ENCODE measurements around the gene CPNE6.
A peak's percentile ranks its signal among the peaks of the same experiment; 100 is the strongest.

Gene CPNE6

DNA sequence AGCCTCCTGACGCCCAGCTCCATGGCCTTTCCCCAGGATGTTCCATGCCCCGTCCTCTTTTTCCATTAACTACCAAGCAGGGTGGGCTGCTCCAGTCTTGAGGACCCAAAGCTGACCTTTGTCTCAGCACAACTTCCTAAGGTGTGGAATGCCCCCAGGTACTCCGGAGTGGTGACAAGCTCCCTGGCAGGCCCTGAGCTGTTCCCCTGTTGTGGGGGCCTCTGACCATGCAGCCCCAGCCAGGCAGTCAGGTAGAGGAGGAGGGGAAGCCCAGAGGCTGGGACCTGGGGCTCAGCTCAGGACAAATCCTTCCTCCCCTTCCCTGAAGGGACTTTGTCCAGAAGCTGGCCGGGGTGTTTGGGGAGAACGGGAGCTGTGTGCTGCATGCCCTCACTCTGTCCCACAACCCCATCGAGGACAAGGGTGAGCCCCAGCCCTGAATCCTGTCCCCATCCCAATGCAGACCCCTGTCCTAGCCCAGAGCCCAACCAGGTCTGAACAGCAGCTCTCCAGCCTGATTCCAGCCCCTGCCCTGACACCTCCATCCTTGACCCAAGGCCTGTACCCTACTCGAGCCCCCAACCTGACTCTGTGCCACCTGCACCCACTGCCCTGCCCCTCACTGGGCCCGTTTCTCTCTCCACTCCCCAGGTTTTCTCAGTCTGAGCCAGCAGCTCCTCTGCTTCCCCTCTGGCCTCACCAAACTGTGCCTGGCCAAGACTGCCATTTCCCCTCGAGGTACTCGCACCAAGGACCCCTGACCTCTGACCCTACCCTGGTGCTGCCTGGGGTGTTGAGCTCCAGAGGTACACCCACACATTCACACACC lies 15.2 kb upstream of the CPNE6 start:
- POLR2A ChIA-PET (ENCODE audit: low non-redundant PET): no interaction called here
- no peak for DNase-seq (ENCODE audit: low spot score)
- CTCF ChIA-PET: interaction anchor here (0.6 to 3.5 kb wide), 3 partner anchors 36 to 231 kb away, joined by 3 to 51 read pairs (median 3); partner anchors contain the start of gene PCK2
- H3K27ac ChIP-seq: no peak overlapping the region
- TF ChIP-seq, protein P1, sequence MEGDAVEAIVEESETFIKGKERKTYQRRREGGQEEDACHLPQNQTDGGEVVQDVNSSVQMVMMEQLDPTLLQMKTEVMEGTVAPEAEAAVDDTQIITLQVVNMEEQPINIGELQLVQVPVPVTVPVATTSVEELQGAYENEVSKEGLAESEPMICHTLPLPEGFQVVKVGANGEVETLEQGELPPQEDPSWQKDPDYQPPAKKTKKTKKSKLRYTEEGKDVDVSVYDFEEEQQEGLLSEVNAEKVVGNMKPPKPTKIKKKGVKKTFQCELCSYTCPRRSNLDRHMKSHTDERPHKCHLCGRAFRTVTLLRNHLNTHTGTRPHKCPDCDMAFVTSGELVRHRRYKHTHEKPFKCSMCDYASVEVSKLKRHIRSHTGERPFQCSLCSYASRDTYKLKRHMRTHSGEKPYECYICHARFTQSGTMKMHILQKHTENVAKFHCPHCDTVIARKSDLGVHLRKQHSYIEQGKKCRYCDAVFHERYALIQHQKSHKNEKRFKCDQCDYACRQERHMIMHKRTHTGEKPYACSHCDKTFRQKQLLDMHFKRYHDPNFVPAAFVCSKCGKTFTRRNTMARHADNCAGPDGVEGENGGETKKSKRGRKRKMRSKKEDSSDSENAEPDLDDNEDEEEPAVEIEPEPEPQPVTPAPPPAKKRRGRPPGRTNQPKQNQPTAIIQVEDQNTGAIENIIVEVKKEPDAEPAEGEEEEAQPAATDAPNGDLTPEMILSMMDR (conservative IDR thresholded peaks at IDR 0.05; ENCODE audit: low read depth): no peak

DNA sequence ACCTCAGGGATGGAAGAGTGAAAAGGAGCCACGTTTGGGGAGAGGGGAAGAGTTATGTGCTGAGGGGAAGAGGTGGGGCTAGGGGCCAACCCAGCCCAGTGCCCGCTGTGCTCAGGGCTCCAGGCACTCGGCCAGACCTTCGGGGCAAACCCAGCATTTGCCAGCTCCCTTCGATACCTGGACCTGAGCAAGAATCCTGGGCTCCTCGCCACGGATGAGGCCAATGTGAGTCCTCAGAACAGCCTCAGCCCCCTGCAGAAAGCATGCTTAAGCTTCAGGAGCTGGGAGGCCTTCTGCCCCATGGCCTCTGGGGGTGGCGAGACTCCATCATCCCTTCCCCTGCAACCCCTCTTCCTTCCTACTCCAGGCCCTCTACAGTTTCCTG lies 14.6 kb upstream of the CPNE6 start:
- POLR2A ChIA-PET (ENCODE audit: low non-redundant PET): no interaction called here
- TF ChIP-seq, protein P1 (conservative IDR thresholded peaks at IDR 0.05; ENCODE audit: low read depth): no peak
- no peak for DNase-seq (ENCODE audit: low spot score)
- no peak overlapping the region for H3K27ac ChIP-seq
- CTCF ChIA-PET: interaction anchor here (2.3 to 3.5 kb wide), 2 partner anchors 36 to 52 kb away, joined by 39 to 51 read pairs; partner anchors contain the start of gene PCK2

DNA sequence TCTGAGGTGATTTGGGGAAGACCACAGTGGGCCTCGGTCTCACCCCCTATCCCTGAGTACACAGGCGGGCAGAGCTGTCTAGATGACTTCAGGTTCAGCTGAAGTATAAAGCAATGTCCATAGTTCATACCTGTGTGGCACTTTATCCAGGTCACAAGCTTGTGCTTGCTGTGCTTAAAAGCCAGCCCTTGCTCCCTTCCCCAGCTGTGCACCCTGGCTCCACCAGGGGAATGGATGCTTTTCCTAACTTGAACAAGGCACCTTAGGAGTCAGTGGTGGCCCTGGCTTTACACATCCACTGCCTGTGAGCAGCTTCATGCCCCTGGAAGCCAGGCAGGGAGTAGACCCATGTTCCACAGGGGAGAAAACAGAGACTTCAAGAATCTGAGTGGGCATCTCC lies 14.1 kb upstream of the CPNE6 start:
- ChIA-PET POLR2A (ENCODE audit: low non-redundant PET) (no interaction called here), CTCF (interaction anchor here (0.5 to 3.5 kb wide), 5 partner anchors 17 to 333 kb away, joined by 3 to 51 read pairs (median 5); partner anchors contain the start of gene PCK2)
- DNase-seq (ENCODE audit: low spot score): no peak
- no peak overlapping the region for H3K27ac ChIP-seq
- TF ChIP-seq, protein P1 (conservative IDR thresholded peaks at IDR 0.05; ENCODE audit: low read depth): no peak

DNA sequence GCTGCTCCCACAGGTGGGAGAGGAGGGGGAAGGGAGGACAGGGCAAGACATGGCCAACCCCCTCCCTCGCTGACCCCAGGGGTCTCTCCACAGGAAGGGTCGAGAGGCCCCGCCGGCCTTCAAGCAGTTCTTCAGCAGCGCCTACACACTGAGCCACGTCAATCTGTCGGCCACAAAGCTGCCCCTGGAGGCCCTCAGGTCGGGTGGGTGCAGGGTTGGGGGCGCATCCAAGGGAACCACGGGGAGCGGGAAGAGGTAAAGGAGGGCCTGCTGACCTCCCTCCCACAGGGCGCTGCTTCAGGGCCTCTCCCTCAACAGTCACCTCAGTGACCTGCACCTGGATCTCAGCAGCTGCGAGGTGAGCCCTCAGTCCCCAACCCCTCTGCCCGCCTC lies 13.5 kb upstream of the CPNE6 start:
- TF ChIP-seq, protein P1 (conservative IDR thresholded peaks at IDR 0.05; ENCODE audit: low read depth): no peak
- POLR2A ChIA-PET (ENCODE audit: low non-redundant PET): interaction anchor here (0.5 kb wide), 1 partner anchor 15 kb away, joined by 4 read pairs; no protein-coding TSS in a partner anchor
- H3K27ac ChIP-seq: no peak overlapping the region
- CTCF ChIA-PET: interaction anchor here (0.5 to 3.5 kb wide), 10 partner anchors 17 to 334 kb away, joined by 3 to 51 read pairs (median 5); partner anchors contain the start of genes IRF9 and PCK2
- DNase-seq (ENCODE audit: low spot score): no peak

DNA sequence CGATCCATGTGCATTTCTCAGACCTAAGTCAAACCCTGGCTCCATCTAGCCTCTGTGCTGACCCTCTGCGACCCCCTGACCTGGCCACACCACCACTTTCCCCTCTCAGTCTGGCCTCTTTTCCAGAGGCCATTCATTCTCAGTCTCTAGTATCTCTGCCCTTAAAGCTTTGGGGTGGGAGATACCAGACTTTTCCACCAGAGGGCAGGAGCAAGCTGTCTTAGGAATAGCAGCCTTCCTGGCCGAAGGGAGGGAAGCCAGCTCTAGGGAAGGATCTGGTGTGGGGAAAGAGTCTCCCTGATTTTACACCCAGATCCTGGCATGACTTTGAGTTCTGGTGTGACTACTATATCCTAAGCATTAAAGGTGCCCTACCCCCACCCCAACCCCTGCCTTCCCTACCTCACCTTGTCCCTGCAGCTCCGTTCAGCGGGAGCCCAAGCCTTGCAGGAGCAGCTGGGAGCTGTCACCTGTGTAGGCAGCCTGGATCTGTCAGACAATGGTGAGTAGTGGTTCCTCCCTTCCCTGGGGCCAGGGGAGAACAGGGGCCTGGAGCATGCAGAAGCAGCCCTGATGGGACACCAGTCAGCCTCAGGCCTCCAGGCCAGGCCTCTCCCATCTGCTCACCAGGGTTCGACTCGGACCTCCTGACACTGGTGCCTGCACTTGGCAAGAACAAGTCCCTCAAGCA lies 13.0 kb upstream of the CPNE6 start:
- ChIA-PET CTCF (interaction anchor here (0.6 to 3.5 kb wide), 9 partner anchors 16 to 249 kb away, joined by 3 to 51 read pairs (median 5); partner anchors contain the start of genes IRF9 and PCK2), POLR2A (ENCODE audit: low non-redundant PET) (no interaction called here)
- no peak overlapping the region for H3K27ac ChIP-seq
- peak; percentile 65 for DNase-seq (ENCODE audit: low spot score)
- TF ChIP-seq, protein P1 (conservative IDR thresholded peaks at IDR 0.05; ENCODE audit: low read depth): peak; percentile 60

DNA sequence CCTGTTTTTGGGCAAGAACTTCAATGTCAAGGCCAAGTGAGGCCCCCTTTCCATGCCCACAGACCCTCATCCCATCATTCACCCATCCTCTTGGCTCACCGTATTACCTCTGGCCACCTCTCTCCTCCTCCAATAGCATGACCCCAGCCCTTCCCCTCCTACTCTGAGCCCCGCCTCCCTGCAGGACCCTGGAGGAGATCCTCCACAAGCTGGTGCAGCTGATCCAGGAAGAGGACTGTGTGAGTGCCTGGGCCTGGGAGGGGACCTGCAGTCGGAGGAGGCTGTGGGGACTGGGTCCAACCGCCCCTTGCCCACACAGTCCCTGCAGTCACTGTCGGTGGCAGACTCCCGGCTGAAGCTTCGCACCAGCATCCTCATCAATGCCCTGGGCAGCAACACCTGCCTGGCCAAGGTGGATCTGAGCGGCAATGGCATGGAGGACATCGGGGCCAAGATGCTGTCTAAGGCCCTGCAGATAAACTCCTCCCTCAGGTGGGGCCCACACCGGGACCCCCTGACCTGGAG lies 12.3 kb upstream of the CPNE6 start:
- POLR2A ChIA-PET (ENCODE audit: low non-redundant PET): no interaction called here
- DNase-seq (ENCODE audit: low spot score): no peak
- H3K27ac ChIP-seq: no peak overlapping the region
- CTCF ChIA-PET: interaction anchor here (1.1 to 3.5 kb wide), 6 partner anchors 16 to 102 kb away, joined by 3 to 51 read pairs (median 7); partner anchors contain the start of genes IRF9 and PCK2
- TF ChIP-seq, protein P1 (conservative IDR thresholded peaks at IDR 0.05; ENCODE audit: low read depth): no peak
